OCI-LY7 (cell line): ENCODE measurements around the gene RSAD1. TPM values are rescaled to one million over a fixed set of nuclear protein-coding genes. Genes with fewer than 3 reads are reported as not detected.

Experiments used
- BruUV-seq: library from RNA; stranded (reverse); fragments of 400-500 nt; replicated peaks from 2 replicates; lab custom pipeline; 2021; lab: Mats Ljungman, UMichigan
- CTCF ChIA-PET: fragments of 300-600 bp; sonication (Branson Sonifier 250); formaldehyde crosslinking; loops from one replicate; lab custom pipeline; 2022; ENCODE audit warnings: antibody characterized with exemption; ENCODE audit not compliant: unreplicated experiment; lab: Charles Lee
- POLR2A ChIA-PET: fragments of 300-600 bp; sonication (Branson Sonifier 250); formaldehyde crosslinking; loops from one replicate; lab custom pipeline; 2022; ENCODE audit warnings: antibody characterized with exemption; lab: Charles Lee
- DNase-seq: peaks from one replicate; pipeline ENCODE4 v3.0.0-alpha.2; 2015; ENCODE audit warnings: low spot score
- H2AFZ ChIP-seq: fragments of 200-600 bp; sonication (generic), shearing (Covaris generic); 2 replicates; pipeline ENCODE4 v1.6.1; 2014; ENCODE audit warnings: mild to moderate bottlenecking, antibody characterized with exemption, low read length, moderate library complexity
- H3K27ac ChIP-seq: fragments of 200-600 bp; sonication (generic); 2 replicates; pipeline ENCODE4 v1.5.1; 2014; ENCODE audit warnings: mixed run types, low read depth, mild to moderate bottlenecking, moderate library complexity, low read length, inconsistent platforms; ENCODE audit not compliant: poor library complexity, severe bottlenecking
- H3K36me3 ChIP-seq: fragments of 200-600 bp; sonication (generic); 2 replicates; pipeline ENCODE4 v1.6.1; 2014; ENCODE audit warnings: mild to moderate bottlenecking, antibody characterized with exemption, low read length, moderate library complexity, mixed read lengths; ENCODE audit not compliant: insufficient read depth
- H3K4me1 ChIP-seq: fragments of 200-600 bp; sonication (generic); 2 replicates; pipeline ENCODE4 v1.5.1; 2014; ENCODE audit warnings: mild to moderate bottlenecking, low read length; ENCODE audit not compliant: insufficient read depth, poor library complexity, severe bottlenecking
- H3K4me2 ChIP-seq: fragments of 200-600 bp; sonication (generic); 2 replicates; pipeline ENCODE4 v1.6.1; 2014; ENCODE audit warnings: mild to moderate bottlenecking, low read length
- H3K4me3 ChIP-seq: fragments of 200-600 bp; sonication (generic); 2 replicates; pipeline ENCODE4 v1.5.1; 2014; ENCODE audit warnings: mild to moderate bottlenecking, low read depth, low read length; ENCODE audit not compliant: poor library complexity, severe bottlenecking
- H3K79me2 ChIP-seq: fragments of 200-600 bp; sonication (generic); 2 replicates; pipeline ENCODE4 v1.6.1; 2016; ENCODE audit warnings: low read depth, mild to moderate bottlenecking, low read length, moderate library complexity, mixed read lengths; ENCODE audit not compliant: insufficient read depth
- H3K9me2 ChIP-seq: fragments of 200-600 bp; sonication (generic); 2 replicates; pipeline ENCODE4 v1.6.1; 2016; ENCODE audit warnings: mild to moderate bottlenecking, low read length, mixed read lengths; ENCODE audit not compliant: insufficient read depth
- H3K9me3 ChIP-seq: fragments of 200-600 bp; sonication (generic); 2 replicates; pipeline ENCODE4 v1.6.1; 2014; ENCODE audit warnings: mild to moderate bottlenecking, mixed run types, low read length, mixed read lengths
- H4K20me1 ChIP-seq: fragments of 200-600 bp; sonication (generic); 2 replicates; pipeline ENCODE4 v1.6.1; 2014; ENCODE audit warnings: mild to moderate bottlenecking, antibody characterized with exemption, low read length, moderate library complexity, mixed read lengths; ENCODE audit not compliant: insufficient read depth
- EZH2phosphoT487 ChIP-seq: fragments of 200-600 bp; sonication (generic); IDR thresholded peaks from 2 replicates; pipeline ENCODE4 v1.6.1; 2018; ENCODE audit warnings: low read depth, borderline replicate concordance, mild to moderate bottlenecking, mixed run types, antibody characterized with exemption, low read length, moderate library complexity, mixed read lengths
- intact Hi-C: fragments of 100-400 bp; cut with micrococcal nuclease; formaldehyde crosslinking; loops from one replicate; pipeline ENCODE4 v1.10.0; 2022; ENCODE audit not compliant: unreplicated experiment
- total RNA-seq, 2 experiments: library from RNA; depleted of rRNA in 1 of 2; stranded (reverse); fragments of >200 nt in 1 of 2; shearing (Covaris generic) in 1 of 2; gene quantifications; 2 replicates each; pipeline ENCODE4 v1.2.3, GENCODE V29; 2014 to 2022
- TF ChIP-seq, protein P1 (sequence below): fragments of 200-600 bp; sonication (generic); conservative IDR thresholded peaks from 2 replicates; pipeline ENCODE4 v1.5.1; 2014; ENCODE audit warnings: mild to moderate bottlenecking, antibody characterized with exemption, low read length, moderate library complexity, mixed read lengths

RSAD1 gene
- total RNA-seq, 2 experiments from 2014 or later = 22.6 to 27.9 TPM

- CTCF ChIA-PET = no interaction called here
- Histone ChIP-seq H3K27ac (no peak overlapping the region), H3K36me3 (peaks cover 39% of the 10 kb centered on the region), H3K4me2 (no peak overlapping the region), H3K4me1 (peaks cover 16% of the 10 kb centered on the region), H3K4me3 (no peak overlapping the region), H4K20me1 (no peaks in the 10 kb centered on the region), H3K9me2 (no peaks in the 10 kb centered on the region), H3K79me2 (peaks cover 3% of the 10 kb centered on the region; the same call in 1 of the 2 replicates), H3K9me3 (no peaks in the 10 kb centered on the region), H2AFZ (no peak overlapping the region)
- DNase-seq = no peak
- BruUV-seq = TSS peak; percentile 55
- TF ChIP-seq EZH2phosphoT487 = no peak
- TF ChIP-seq, protein P1, sequence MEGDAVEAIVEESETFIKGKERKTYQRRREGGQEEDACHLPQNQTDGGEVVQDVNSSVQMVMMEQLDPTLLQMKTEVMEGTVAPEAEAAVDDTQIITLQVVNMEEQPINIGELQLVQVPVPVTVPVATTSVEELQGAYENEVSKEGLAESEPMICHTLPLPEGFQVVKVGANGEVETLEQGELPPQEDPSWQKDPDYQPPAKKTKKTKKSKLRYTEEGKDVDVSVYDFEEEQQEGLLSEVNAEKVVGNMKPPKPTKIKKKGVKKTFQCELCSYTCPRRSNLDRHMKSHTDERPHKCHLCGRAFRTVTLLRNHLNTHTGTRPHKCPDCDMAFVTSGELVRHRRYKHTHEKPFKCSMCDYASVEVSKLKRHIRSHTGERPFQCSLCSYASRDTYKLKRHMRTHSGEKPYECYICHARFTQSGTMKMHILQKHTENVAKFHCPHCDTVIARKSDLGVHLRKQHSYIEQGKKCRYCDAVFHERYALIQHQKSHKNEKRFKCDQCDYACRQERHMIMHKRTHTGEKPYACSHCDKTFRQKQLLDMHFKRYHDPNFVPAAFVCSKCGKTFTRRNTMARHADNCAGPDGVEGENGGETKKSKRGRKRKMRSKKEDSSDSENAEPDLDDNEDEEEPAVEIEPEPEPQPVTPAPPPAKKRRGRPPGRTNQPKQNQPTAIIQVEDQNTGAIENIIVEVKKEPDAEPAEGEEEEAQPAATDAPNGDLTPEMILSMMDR = peak; percentile 27; the same call in 1 of the 2 replicates
- POLR2A ChIA-PET = no interaction called here
- intact Hi-C loops = loop anchor here (10.0 kb wide), 1 partner anchor 224 kb away; the partner anchor contains the start of gene ANKRD40
These were observed 2.3 kb downstream of the RSAD1 start for GRCh38 chr17:50480854-50481490.

GRCh38 chr17:50481648-50482047 lies 3.0 kb downstream of the RSAD1 start:
- H3K4me3 ChIP-seq = no peak overlapping the region
- H3K4me1 ChIP-seq = peaks cover 16% of the 10 kb centered on the region
- ChIA-PET POLR2A (no interaction called here), CTCF (interaction anchor here (0.7 kb wide), 1 partner anchor 145 kb away, joined by 3 read pairs; no protein-coding TSS in a partner anchor)
- no peak for TF ChIP-seq EZH2phosphoT487
- TF ChIP-seq, protein P1 = no peak
- DNase-seq = no peak
- intact Hi-C loops = loop anchor here (2.0 to 10.0 kb wide), 3 partner anchors 15 to 223 kb away; partner anchors contain the start of gene ANKRD40
- no peak overlapping the region for H2AFZ ChIP-seq
- no peak overlapping the region for H3K27ac ChIP-seq
- H4K20me1 ChIP-seq = no peaks in the 10 kb centered on the region
- peaks cover 3% of the 10 kb centered on the region; the same call in 1 of the 2 replicates for H3K79me2 ChIP-seq
- no peak overlapping the region for H3K4me2 ChIP-seq
- peaks cover 41% of the 10 kb centered on the region for H3K36me3 ChIP-seq
- BruUV-seq = no TSS peak
- H3K9me2 ChIP-seq = no peaks in the 10 kb centered on the region
- H3K9me3 ChIP-seq = no peaks in the 10 kb centered on the region

DNA sequence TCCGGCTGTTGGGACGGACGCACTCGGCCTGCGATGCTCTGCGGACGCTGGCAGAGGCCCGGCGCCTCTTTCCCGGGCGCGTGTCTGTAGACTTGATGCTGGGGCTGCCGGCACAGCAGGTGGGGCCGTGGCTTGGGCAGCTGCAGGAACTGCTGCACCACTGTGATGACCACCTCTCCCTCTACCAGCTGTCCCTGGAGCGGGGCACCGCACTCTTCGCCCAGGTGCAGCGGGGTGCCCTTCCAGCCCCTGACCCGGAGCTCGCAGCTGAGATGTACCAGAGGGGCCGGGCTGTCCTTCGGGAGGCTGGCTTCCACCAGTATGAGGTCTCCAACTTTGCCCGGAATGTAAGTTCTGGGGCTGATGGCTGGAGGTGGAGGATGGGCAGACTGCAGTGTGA lies 3.5 kb downstream of the RSAD1 start:
- DNase-seq = no peak
- H3K4me2 ChIP-seq = no peak overlapping the region
- no TSS peak for BruUV-seq
- H2AFZ ChIP-seq = no peak overlapping the region
- intact Hi-C loops = loop anchor here (2.0 to 10.0 kb wide), 3 partner anchors 15 to 223 kb away; partner anchors contain the start of gene ANKRD40
- TF ChIP-seq EZH2phosphoT487 = no peak
- TF ChIP-seq, protein P1 = no peak
- ChIA-PET CTCF (interaction anchor here (0.7 kb wide), 1 partner anchor 144 kb away, joined by 3 read pairs; no protein-coding TSS in a partner anchor), POLR2A (interaction anchor here (0.5 kb wide), 1 partner anchor 14 kb away, joined by 3 read pairs; no protein-coding TSS in a partner anchor)
- H3K27ac ChIP-seq = no peak overlapping the region
- no peaks in the 10 kb centered on the region for H3K9me2 ChIP-seq
- H4K20me1 ChIP-seq = no peaks in the 10 kb centered on the region
- no peaks in the 10 kb centered on the region for H3K9me3 ChIP-seq
- no peak overlapping the region for H3K4me3 ChIP-seq
- peaks cover 16% of the 10 kb centered on the region for H3K4me1 ChIP-seq
- H3K36me3 ChIP-seq = peaks cover 41% of the 10 kb centered on the region
- H3K79me2 ChIP-seq = peaks cover 3% of the 10 kb centered on the region; the same call in 1 of the 2 replicates
